ENCODE results near the gene VAC14. TPM values are rescaled to one million over a fixed set of nuclear protein-coding genes. Genes with fewer than 3 reads are reported as not detected.

Gene VAC14
- total and polyA plus RNA-seq, 2 of the 8 experiments (the other 6 are each of a cell fraction or from before 2014, with no cell fraction given): 56.0 to 108 TPM

DNA sequence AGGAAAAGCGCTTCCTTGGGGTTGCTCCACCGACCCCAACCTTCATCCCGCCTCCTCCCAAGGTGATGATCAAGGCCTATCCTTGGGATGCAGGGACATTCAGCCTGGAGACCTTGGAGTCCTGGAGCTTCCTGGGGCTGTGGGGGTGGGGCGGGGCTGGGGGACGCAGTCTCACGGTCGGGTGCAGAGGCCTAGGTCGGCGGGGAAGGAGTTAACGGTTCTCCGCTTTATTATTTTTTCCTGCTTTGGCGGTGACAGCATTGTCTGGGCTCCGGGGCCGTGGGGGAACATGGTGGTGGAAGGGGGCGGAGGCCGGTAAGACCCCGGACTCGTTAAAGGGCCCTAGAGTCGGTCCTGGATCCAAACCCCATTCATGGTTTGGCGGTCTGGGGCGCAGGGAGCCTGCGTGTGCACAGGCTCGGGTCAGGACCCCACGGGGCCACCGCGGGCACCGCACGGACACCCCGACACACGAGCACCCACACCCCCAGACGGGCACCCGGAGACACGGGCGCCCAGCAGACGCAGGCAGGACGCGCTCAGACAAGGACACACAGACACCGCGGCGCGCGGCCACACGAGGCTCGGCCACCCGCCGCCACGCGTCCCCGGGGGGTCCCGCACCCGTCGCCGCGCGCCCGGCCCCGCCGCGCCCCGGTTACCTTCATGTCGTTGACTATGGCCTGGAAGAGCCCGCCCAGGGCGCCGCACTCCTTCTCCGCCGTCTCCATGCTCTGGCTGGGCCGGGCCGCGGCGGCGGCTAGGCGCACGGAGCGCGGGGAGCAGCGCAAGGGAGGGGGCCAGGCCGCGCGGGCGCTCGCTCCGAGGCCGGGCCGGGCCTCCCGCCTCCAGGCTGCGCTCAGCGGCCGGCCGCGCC lies 115.7 kb downstream of the VAC14 start (continued):
- TF ChIP-seq, protein P1, sequence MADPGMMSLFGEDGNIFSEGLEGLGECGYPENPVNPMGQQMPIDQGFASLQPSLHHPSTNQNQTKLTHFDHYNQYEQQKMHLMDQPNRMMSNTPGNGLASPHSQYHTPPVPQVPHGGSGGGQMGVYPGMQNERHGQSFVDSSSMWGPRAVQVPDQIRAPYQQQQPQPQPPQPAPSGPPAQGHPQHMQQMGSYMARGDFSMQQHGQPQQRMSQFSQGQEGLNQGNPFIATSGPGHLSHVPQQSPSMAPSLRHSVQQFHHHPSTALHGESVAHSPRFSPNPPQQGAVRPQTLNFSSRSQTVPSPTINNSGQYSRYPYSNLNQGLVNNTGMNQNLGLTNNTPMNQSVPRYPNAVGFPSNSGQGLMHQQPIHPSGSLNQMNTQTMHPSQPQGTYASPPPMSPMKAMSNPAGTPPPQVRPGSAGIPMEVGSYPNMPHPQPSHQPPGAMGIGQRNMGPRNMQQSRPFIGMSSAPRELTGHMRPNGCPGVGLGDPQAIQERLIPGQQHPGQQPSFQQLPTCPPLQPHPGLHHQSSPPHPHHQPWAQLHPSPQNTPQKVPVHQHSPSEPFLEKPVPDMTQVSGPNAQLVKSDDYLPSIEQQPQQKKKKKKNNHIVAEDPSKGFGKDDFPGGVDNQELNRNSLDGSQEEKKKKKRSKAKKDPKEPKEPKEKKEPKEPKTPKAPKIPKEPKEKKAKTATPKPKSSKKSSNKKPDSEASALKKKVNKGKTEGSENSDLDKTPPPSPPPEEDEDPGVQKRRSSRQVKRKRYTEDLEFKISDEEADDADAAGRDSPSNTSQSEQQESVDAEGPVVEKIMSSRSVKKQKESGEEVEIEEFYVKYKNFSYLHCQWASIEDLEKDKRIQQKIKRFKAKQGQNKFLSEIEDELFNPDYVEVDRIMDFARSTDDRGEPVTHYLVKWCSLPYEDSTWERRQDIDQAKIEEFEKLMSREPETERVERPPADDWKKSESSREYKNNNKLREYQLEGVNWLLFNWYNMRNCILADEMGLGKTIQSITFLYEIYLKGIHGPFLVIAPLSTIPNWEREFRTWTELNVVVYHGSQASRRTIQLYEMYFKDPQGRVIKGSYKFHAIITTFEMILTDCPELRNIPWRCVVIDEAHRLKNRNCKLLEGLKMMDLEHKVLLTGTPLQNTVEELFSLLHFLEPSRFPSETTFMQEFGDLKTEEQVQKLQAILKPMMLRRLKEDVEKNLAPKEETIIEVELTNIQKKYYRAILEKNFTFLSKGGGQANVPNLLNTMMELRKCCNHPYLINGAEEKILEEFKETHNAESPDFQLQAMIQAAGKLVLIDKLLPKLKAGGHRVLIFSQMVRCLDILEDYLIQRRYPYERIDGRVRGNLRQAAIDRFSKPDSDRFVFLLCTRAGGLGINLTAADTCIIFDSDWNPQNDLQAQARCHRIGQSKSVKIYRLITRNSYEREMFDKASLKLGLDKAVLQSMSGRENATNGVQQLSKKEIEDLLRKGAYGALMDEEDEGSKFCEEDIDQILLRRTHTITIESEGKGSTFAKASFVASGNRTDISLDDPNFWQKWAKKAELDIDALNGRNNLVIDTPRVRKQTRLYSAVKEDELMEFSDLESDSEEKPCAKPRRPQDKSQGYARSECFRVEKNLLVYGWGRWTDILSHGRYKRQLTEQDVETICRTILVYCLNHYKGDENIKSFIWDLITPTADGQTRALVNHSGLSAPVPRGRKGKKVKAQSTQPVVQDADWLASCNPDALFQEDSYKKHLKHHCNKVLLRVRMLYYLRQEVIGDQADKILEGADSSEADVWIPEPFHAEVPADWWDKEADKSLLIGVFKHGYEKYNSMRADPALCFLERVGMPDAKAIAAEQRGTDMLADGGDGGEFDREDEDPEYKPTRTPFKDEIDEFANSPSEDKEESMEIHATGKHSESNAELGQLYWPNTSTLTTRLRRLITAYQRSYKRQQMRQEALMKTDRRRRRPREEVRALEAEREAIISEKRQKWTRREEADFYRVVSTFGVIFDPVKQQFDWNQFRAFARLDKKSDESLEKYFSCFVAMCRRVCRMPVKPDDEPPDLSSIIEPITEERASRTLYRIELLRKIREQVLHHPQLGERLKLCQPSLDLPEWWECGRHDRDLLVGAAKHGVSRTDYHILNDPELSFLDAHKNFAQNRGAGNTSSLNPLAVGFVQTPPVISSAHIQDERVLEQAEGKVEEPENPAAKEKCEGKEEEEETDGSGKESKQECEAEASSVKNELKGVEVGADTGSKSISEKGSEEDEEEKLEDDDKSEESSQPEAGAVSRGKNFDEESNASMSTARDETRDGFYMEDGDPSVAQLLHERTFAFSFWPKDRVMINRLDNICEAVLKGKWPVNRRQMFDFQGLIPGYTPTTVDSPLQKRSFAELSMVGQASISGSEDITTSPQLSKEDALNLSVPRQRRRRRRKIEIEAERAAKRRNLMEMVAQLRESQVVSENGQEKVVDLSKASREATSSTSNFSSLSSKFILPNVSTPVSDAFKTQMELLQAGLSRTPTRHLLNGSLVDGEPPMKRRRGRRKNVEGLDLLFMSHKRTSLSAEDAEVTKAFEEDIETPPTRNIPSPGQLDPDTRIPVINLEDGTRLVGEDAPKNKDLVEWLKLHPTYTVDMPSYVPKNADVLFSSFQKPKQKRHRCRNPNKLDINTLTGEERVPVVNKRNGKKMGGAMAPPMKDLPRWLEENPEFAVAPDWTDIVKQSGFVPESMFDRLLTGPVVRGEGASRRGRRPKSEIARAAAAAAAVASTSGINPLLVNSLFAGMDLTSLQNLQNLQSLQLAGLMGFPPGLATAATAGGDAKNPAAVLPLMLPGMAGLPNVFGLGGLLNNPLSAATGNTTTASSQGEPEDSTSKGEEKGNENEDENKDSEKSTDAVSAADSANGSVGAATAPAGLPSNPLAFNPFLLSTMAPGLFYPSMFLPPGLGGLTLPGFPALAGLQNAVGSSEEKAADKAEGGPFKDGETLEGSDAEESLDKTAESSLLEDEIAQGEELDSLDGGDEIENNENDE (IDR thresholded peaks at IDR 0.05; ENCODE audit: insufficient replicate concordance, low read length): no peak
- TF ChIP-seq SP2 (IDR thresholded peaks at IDR 0.05; ENCODE audit: low read length): no peak
- no peak for TF ChIP-seq GTF2F1 (IDR thresholded peaks at IDR 0.05; ENCODE audit: borderline replicate concordance, low read depth, low read length)
- TF ChIP-seq RNF2 (IDR thresholded peaks at IDR 0.05; ENCODE audit: borderline replicate concordance, low read depth, low read length, missing control alignments, poor library complexity, severe bottlenecking): no peak
- TF ChIP-seq SP1 (IDR thresholded peaks at IDR 0.05; ENCODE audit: low read depth, low read length): no peak
